HG02884 (cell line): ENCODE measurements around the gene TYW3.

Experiments used
- ATAC-seq: cut with Tn5 transposase; IDR thresholded peaks from one replicate; pipeline ENCODE4 v1.9.1; 2021; ENCODE audit warnings: mild to moderate bottlenecking, moderate library complexity; ENCODE audit not compliant: unreplicated experiment

Gene TYW3

DNA sequence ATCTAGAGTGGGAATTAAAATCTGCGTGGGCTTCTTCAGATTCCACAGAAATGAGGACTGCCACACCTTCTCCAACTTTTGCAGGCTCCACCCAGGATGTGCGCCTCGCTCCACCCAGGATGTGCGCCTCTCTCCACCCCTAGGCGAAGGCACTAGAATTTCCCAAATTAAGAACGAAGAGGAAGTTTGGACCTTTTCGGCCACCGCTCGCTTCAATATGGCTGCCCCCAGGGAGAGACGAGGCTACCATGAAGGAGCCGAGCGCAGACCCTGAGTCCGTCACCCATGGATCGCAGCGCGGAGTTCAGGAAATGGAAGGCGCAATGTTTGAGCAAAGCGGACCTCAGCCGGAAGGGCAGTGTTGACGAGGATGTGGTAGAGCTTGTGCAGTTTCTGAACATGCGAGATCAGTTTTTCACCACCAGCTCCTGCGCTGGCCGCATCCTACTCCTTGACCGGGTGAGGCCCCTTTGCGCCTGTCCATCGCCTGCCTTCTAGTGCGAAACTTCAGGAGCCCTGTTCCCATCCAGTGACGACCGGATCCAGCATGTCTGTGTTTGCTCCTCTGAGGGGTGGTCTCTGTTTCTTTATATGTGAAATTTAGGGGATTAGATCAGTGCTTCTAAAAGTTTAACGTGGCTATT, at the start of gene TYW3, which contains the start of gene CRYZ:
TYW3 (plus strand) TSS at position 193 of the 644 bp plus-strand sequence; CDS start at position 286, 93 bp downstream.
CRYZ (minus strand) TSS at position 91 of the 644 bp plus-strand sequence. CDS start 8,229 bp downstream, outside the sequence.
- ATAC-seq, result peak; percentile 63

GRCh38 chr1:74683656-74684055, 49.3 kb upstream of the TYW3 start:
- ATAC-seq, result no peak

DNA sequence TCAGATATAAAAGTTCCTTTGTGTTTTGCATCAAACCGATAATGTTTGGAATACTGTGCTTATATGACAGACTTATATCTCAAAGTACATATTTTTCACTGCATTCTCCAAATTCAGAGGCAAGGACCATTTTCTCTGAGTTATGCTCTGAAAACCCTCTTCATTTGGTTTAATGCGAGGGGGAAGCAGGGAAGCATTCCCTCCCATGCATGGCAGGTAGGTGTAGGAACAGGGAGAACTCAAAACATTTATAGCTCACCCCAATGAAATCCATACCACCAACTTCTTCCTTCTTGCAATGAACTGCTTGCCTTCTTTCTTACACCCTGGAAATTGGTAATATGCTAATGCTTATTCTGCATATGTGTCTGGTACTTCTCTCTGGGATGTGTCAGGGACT, 48.7 kb upstream of the TYW3 start:
- no peak for ATAC-seq

- no peak for ATAC-seq
These were observed 46.0 kb upstream of the TYW3 start for GRCh38 chr1:74686928-74687327.

DNA sequence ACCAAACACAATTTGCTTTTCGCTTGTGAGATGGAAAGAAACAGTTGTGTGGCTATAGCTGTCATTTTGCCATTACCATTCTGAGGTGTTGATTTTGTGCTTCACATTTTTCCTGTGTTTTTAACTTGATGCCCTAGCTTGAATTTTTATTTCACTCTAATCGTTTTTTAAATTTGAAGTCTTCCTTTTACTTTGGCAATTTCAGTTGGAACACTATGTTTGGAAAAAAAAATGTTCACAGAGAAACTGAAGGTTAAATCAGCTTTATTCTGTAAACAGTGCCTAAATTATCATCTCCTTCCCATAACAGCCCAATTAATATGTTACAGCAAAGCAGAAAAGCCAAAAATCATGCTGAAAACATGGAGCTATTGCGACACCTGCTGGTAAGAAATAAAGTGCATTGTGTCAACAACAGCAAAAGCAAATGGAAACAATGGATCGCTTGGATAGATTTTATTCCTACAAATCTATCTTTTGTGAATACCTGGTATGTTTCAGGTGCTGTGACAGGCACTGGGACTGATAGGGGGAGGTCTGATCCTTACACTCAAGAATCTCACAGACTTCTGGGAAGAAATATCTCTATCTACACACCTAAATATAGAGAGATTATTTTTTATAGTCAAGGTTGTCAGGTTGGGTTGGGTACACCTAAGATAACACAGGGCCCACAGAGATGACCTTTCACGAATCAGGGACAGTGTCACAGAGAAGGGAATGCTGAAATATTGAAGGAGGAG, 43.2 kb upstream of the TYW3 start:
- ATAC-seq, result peak; percentile 77

DNA sequence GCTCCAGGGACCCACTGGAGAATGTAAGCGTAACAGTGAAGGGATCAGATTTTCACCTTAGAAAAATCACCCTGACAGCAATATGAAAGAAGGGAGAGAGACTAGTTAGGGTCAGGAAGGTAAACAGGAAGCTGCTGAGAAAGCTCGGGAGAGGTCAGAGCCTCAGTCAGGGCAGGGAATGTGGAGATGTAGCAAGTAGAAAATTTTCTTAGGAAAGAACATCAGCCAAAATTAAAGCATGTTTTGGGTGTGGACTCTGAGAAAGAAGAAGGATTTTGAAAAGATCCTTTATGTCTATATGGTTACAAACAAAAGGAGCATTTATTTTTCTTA, 42.6 kb upstream of the TYW3 start:
- peak; percentile 11 for ATAC-seq

DNA sequence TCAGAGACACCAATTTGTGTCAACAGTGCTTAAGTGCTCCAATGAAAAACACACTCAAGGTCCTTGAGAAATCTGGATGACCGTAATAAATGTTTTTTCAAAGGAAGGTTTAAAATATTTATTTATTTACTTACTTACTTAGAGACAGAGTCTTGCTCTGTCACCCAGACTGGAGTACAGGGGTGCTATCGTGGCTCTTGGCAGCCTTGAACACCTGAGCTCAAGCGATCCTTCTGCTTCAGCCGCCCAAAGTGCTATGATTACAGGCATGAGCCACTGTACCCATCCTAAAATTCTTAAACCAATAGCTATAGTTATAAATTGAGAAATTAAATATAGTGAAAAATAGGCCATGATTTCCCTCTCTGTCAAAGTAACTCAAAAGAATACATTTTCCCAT, 42.0 kb upstream of the TYW3 start:
- ATAC-seq, result no peak

- no peak for ATAC-seq
These were observed 39.5 kb upstream of the TYW3 start for GRCh38 chr1:74693473-74693872.

GRCh38 chr1:74697832-74698231, 35.1 kb upstream of the TYW3 start:
- ATAC-seq, result no peak

DNA sequence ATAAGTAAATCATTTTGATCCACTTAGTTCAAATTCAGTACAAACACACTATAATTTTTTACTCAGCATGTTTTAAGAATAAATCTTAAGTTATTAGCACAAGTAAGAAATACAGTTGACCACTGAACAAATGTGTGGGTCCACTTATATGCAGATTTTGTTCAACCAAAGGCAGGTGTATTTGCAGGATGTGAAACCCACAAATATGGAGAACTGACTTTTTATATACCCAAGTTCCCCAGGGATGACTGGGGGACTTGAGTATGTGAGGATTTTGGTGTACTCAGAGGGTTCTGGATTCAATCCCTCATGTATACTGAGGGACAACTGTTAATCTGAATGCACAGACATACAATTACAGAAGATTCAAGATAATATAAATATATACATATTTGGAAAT, 33.6 kb upstream of the TYW3 start:
- ATAC-seq, result no peak

DNA sequence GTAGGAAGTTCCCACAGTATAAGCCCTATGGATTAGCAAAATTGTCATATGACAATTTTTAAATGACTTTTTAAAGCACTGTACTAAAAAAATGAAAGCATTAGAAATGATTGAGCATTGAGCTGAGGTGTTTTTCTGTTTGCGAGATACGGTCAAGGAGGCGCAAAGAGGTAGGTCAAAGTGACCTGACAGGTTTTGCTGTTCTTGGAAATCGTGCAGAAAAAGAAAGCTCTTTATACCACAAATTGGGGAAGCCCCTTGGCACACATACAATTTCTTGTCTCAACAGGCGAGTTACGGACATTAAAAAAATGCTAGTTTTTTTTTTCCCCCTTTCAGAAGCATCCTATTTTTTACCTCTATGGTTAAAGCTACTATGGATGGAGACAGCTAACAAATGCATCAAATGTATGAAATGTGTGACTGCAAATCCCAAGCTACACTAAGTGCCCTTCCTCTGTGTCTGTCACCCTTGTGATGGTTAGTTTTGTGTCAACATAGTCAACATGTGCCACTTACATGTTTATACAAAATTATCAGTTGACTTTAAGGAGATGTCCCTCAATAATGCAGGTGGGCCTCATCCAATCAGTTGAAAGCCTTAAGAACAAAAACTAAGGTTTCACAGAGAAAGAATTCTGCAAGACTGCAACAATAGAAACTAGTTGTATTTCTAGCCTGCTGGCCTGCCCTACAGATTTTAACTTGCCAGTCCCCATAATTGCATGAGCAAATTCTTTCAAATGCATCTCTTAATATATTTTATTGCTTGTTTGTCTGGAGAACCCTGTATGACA, 29.4 kb upstream of the TYW3 start:
- ATAC-seq, result no peak

GRCh38 chr1:74712881-74713280, 20.1 kb upstream of the TYW3 start:
- ATAC-seq, result no peak

DNA sequence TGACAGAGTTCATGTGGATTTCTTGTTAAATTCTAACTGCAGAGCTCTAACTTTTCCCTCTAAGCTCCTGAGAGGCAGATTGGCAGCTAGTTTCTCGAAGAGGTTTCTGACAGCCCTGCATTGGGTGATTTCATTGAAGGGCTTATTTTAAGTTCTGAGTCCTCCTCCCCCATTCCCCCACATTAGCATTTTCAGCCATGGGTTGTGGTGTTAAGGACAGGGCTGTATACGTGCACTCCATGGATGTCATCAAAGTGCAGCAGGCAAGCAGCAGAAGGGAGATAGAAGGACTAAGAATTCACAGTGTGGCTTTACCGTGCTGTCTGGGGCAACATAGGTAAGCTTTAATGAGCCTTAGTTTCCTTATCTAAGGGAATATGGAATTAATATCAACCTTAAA, 19.1 kb upstream of the TYW3 start:
- peak; percentile 20 for ATAC-seq

GRCh38 chr1:74714429-74715235, 18.3 kb upstream of the TYW3 start:
- ATAC-seq, result peak; percentile 73

GRCh38 chr1:74715236-74715502, 17.8 kb upstream of the TYW3 start:
- no peak for ATAC-seq

GRCh38 chr1:74715806-74716205, 17.1 kb upstream of the TYW3 start:
- ATAC-seq, result no peak

- ATAC-seq, result no peak
These were observed 16.1 kb upstream of the TYW3 start for GRCh38 chr1:74716822-74717221.

DNA sequence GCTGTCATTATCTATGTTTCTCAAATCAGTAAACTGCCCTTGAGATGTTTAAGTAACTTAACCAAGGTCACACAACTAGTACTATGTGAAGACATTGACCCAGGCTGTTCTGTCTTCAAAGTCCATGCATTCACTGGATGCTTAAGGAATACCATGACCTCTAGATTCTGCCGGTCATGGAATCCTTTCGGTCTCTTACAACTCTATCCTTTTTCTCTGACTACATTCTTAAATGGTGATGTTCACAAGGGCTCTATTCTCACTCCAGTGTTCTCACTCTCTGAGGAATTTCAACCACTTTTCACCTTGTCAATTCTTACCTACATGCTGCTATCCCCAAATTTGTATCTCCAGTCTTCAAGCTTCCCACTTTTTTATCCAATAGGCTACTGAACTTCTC, 15.3 kb upstream of the TYW3 start:
- no peak for ATAC-seq

GRCh38 chr1:74726063-74726462, 6.9 kb upstream of the TYW3 start:
- ATAC-seq, result no peak

DNA sequence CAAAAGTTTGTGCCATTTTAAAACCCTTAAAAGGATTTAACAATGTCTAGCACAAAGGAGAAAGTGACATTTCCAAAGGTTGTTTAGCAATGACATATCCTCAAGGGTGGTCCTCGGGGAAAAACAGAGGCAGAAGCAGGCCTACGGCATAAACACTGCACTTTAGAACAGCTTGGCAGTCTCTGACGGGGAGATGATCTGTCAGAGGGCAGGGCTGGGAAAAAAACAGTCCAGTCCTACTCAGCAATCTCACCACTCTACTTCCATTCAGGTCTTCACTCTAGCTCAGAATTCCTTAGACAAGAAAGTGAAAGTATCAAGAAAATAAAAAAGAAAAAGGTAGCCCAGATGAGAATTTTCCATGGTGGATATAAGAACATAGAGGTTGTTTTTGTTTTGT, 4.2 kb upstream of the TYW3 start:
- ATAC-seq, result no peak

- no peak for ATAC-seq
These were observed 3.0 kb upstream of the TYW3 start for GRCh38 chr1:74729741-74730478.
